Fibroblast of lung (primary cell): ENCODE results near the gene PCDHGB6. TPM values are rescaled to one million over a fixed set of nuclear protein-coding genes. Genes with fewer than 3 reads are reported as not detected.

Source experiments
- DNase-seq, 2 donors: peaks; one replicate each; pipeline versions ENCODE4 v3.0.0 to v3.0.0-alpha.2; 2010; ENCODE audit warnings: low read depth in 2 of 2
- H2AFZ ChIP-seq: 2 replicates; pipeline ENCODE4 v1.5.1; 2012; ENCODE audit warnings: low read length, control low read depth, inconsistent platforms
- H3K27ac ChIP-seq: 2 replicates; pipeline ENCODE4 v1.5.1; 2011; ENCODE audit warnings: low read length, control low read depth; ENCODE audit not compliant: insufficient read depth
- H3K27me3 ChIP-seq: 2 replicates; pipeline ENCODE4 v1.5.1; 2011; ENCODE audit warnings: mild to moderate bottlenecking, low read length; ENCODE audit not compliant: control insufficient read depth, insufficient read depth
- H3K36me3 ChIP-seq: 2 replicates; pipeline ENCODE4 v1.5.1; 2011; ENCODE audit warnings: low read length; ENCODE audit not compliant: control insufficient read depth, insufficient read depth
- H3K4me1 ChIP-seq: 2 replicates; pipeline ENCODE4 v1.5.1; 2011; ENCODE audit warnings: low read length; ENCODE audit not compliant: control insufficient read depth, insufficient read depth; ENCODE audit errors: extremely low read depth
- H3K4me2 ChIP-seq: 2 replicates; pipeline ENCODE4 v1.5.1; 2011; ENCODE audit warnings: low read length, control low read depth; ENCODE audit not compliant: insufficient read depth; ENCODE audit errors: extremely low read depth
- H3K4me3 ChIP-seq, 4 experiments: fragments of 200-600 bp in 1 of 4; sonication (generic) in 1 of 4; replicated peaks in 1 of 4; 2 replicates each; pipeline ENCODE4 v1.5.1; 2011 to 2016; ENCODE audit warnings: low read length in 4 of 4, low read depth in 3 of 4, mild to moderate bottlenecking in 3 of 4, control low read depth in 2 of 4, inconsistent platforms in 1 of 4, mixed read lengths in 1 of 4; ENCODE audit not compliant: insufficient read depth in 1 of 4; ENCODE audit errors: control extremely low read depth in 1 of 4
- H3K79me2 ChIP-seq: 2 replicates; pipeline ENCODE4 v1.5.1; 2012; ENCODE audit warnings: mild to moderate bottlenecking, low read length, inconsistent platforms; ENCODE audit not compliant: control insufficient read depth, insufficient read depth
- H3K9ac ChIP-seq: 2 replicates; pipeline ENCODE4 v1.5.1; 2011; ENCODE audit warnings: mild to moderate bottlenecking, low read length, control low read depth; ENCODE audit not compliant: insufficient read depth
- H3K9me3 ChIP-seq: 2 replicates; pipeline ENCODE4 v1.5.1; 2012; ENCODE audit warnings: low read depth, low read length; ENCODE audit not compliant: control insufficient read depth, insufficient read depth
- H4K20me1 ChIP-seq: 2 replicates; pipeline ENCODE4 v1.5.1; 2011; ENCODE audit warnings: low read length; ENCODE audit not compliant: control insufficient read depth, insufficient read depth; ENCODE audit errors: extremely low read depth
- EZH2 ChIP-seq: IDR thresholded peaks from 2 replicates; pipeline ENCODE4 v1.5.1; 2012; ENCODE audit warnings: low read length, control low read depth, mild to moderate bottlenecking; ENCODE audit errors: missing control alignments
- polyA plus RNA-seq, 2 donors: library from polyadenylated mRNA; depleted of rRNA in 1 of 2; stranded (reverse) in 1 of 2; unstranded in 1 of 2; fragments of >200 nt; gene quantifications; 2 replicates each; pipeline ENCODE4 v1.2.1, GENCODE V29; 2011 to 2012; ENCODE audit warnings: missing spikeins in 1 of 2
- total RNA-seq: library from RNA; depleted of rRNA; stranded (reverse); fragments of >200 nt; gene quantifications from 2 replicates; pipeline ENCODE4 v1.2.1, GENCODE V29; 2014
- TF ChIP-seq, protein P1 (sequence below), 2 donors: IDR thresholded peaks in 1 of 2; conservative IDR thresholded peaks in 1 of 2; 1 replicate in 1 of 2; 2 replicates in 1 of 2; pipeline ENCODE4 v1.5.1; 2011 to 2012; ENCODE audit warnings: low read length in 2 of 2, control low read depth in 1 of 2, inconsistent platforms in 1 of 2, low read depth in 1 of 2, mild to moderate bottlenecking in 1 of 2

PCDHGB6 gene
- total and polyA plus RNA-seq, 2 donors (not counting 1 experiment from before 2014, with no cell fraction given), result 2.6 to 4.3 TPM

DNA sequence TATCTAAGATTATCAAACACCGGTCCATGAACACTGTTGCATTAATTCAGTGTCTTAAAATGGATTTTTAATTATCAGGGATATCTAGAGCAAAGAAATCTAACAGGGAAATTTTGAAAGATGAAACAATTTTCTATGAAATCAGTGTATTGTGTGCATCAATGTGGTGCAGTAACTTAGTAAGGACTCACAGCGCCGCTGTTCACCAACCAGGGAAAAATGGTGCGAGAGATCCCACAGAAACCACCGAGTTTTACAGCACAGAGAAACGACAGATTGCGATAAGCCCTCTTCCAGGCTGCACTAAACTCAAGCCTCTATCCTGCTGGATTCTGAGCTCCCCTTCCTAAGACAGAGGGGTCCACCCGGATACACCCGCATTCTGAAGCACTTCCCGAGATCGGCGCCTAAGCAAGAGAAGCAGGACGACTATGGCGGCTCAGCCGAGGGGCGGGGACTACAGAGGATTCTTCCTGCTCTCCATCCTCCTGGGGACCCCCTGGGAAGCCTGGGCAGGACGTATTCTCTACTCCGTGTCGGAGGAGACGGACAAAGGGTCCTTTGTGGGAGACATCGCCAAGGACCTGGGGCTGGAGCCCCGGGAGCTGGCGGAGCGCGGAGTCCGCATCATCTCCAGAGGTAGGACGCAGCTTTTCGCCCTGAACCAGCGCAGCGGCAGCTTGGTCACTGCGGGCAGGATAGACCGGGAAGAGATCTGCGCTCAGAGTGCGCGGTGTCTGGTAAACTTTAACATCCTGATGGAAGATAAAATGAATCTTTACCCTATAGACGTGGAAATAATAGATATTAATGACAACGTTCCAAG is 25.1 kb upstream of the PCDHGB6 start, which contains the start of gene PCDHGA7:
Gene PCDHGA7 (plus strand): TSS at position 274 of the 826 bp plus-strand sequence. CDS start 158 bp downstream, at position 432.
- Histone ChIP-seq H3K9ac (no peak within 1 kb of the TSS), H3K36me3 (no peaks in the 10 kb centered on the region), H3K9me3 (peaks cover 2% of the 10 kb centered on the region), H3K4me2 (peak within 1 kb of the TSS; percentile 76), H2AFZ (peak within 1 kb of the TSS; percentile 67), H3K4me3 (peak within 1 kb of the TSS; percentile 62 to 76 (median 63)), H3K4me1 (no peaks in the 10 kb centered on the region), H4K20me1 (no peaks in the 10 kb centered on the region), H3K27ac (no peak within 1 kb of the TSS), H3K27me3 (no peaks in the 10 kb centered on the region), H3K79me2 (no peaks in the 10 kb centered on the region)
- peak; percentile 48 to 54 for DNase-seq
- TF ChIP-seq, protein P1, sequence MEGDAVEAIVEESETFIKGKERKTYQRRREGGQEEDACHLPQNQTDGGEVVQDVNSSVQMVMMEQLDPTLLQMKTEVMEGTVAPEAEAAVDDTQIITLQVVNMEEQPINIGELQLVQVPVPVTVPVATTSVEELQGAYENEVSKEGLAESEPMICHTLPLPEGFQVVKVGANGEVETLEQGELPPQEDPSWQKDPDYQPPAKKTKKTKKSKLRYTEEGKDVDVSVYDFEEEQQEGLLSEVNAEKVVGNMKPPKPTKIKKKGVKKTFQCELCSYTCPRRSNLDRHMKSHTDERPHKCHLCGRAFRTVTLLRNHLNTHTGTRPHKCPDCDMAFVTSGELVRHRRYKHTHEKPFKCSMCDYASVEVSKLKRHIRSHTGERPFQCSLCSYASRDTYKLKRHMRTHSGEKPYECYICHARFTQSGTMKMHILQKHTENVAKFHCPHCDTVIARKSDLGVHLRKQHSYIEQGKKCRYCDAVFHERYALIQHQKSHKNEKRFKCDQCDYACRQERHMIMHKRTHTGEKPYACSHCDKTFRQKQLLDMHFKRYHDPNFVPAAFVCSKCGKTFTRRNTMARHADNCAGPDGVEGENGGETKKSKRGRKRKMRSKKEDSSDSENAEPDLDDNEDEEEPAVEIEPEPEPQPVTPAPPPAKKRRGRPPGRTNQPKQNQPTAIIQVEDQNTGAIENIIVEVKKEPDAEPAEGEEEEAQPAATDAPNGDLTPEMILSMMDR (conservative IDR thresholded peaks at IDR 0.05 in 1 of 2, IDR thresholded peaks at IDR 0.05 in 1 of 2; ENCODE audit: low read depth in 1 of 2, low read length in 2 of 2), result peak; percentile 51
- TF ChIP-seq EZH2, result no peak

DNA sequence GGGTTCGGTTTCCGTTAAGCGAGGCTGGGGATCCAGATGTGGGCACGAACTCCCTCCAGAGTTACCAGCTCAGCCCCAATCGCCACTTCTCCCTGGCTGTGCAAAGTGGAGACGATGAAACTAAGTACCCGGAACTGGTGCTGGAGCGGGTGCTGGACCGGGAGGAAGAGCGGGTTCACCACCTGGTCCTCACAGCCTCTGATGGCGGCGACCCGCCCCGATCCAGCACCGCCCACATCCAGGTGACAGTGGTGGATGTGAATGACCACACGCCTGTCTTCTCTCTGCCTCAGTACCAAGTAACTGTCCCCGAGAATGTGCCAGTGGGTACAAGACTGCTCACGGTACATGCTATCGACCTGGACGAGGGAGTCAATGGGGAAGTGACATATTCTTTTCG is 24.5 kb upstream of the PCDHGB6 start:
- no peak for DNase-seq
- Histone ChIP-seq H3K9ac (no peak overlapping the region), H3K27me3 (no peaks in the 10 kb centered on the region), H2AFZ (no peak overlapping the region), H3K27ac (no peak overlapping the region), H3K4me3 (peak overlapping the region; percentile 62 to 76 (median 63)), H3K9me3 (peaks cover 2% of the 10 kb centered on the region), H3K4me1 (no peaks in the 10 kb centered on the region), H3K79me2 (no peaks in the 10 kb centered on the region), H3K36me3 (no peaks in the 10 kb centered on the region), H4K20me1 (no peaks in the 10 kb centered on the region), H3K4me2 (peak overlapping the region; percentile 44)
- TF ChIP-seq EZH2, result no peak

DNA sequence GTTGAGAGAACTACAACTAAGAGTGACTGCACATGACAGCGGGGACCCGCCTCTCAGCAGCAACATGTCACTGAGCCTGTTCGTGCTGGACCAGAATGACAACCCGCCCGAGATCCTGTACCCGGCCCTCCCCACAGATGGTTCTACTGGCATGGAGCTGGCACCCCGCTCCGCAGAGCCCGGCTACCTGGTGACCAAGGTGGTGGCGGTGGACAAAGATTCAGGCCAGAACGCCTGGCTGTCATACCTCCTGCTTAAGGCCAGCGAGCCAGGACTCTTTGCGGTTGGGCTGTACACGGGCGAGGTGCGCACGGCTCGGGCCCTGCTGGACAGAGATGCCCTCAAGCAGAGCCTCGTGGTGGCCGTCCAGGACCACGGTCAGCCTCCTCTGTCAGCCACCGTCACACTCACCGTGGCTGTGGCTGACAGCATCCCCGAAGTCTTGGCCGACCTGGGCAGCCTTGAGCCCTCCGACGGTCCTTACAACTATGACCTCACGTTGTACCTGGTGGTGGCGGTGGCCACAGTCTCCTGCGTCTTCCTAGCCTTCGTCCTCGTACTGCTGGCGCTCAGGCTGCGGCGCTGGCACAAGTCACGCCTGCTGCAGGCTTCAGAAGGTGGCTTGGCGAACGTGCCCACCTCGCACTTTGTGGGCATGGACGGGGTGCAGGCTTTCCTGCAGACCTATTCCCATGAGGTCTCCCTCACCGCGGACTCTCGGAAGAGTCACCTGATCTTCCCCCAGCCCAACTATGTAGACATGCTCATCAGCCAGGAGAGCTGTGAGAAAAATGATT is 23.2 kb upstream of the PCDHGB6 start:
- peaks cover 2% of the 10 kb centered on the region for H3K9me3 ChIP-seq

More for the DNA sequence above, 23.2 kb upstream of the PCDHGB6 start:
- H3K27me3 ChIP-seq, result no peaks in the 10 kb centered on the region
- no peaks in the 10 kb centered on the region for H3K36me3 ChIP-seq
- no peaks in the 10 kb centered on the region for H4K20me1 ChIP-seq
- H3K4me1 ChIP-seq, result no peaks in the 10 kb centered on the region
- H3K4me2 ChIP-seq, result no peak overlapping the region
- TF ChIP-seq EZH2, result no peak
- TF ChIP-seq, protein P1 (conservative IDR thresholded peaks at IDR 0.05 in 1 of 2, IDR thresholded peaks at IDR 0.05 in 1 of 2; ENCODE audit: low read depth in 1 of 2, low read length in 2 of 2), result no peak
- H3K27ac ChIP-seq, result no peak overlapping the region
- H3K9ac ChIP-seq, result no peak overlapping the region
- no peak overlapping the region for H3K4me3 ChIP-seq
- no peak for DNase-seq
- H3K79me2 ChIP-seq, result no peaks in the 10 kb centered on the region
- H2AFZ ChIP-seq, result no peak overlapping the region
